Measurements from ENCODE around the gene PHACTR3. TPM values are rescaled to one million over a fixed set of nuclear protein-coding genes. Genes with fewer than 3 reads are reported as not detected.

Gene PHACTR3
- polyA plus RNA-seq, 4 donors, result 2.4 to 13.6 (median 11.2) TPM

- DNase-seq (ENCODE audit: low read depth in 4 of 4, low spot score in 3 of 4), result no peak
Observed at GRCh38 chr20:59586613-59587012, 17.7 kb upstream of the PHACTR3 start.

- DNase-seq (ENCODE audit: low read depth in 4 of 4, low spot score in 3 of 4), result no peak
Observed at GRCh38 chr20:59587570-59587969, 16.8 kb upstream of the PHACTR3 start.

- DNase-seq (ENCODE audit: low read depth in 4 of 4, low spot score in 3 of 4), result no peak
Observed at GRCh38 chr20:59588236-59588855, 16.0 kb upstream of the PHACTR3 start.

- DNase-seq (ENCODE audit: low read depth in 4 of 4, low spot score in 3 of 4), result no peak
Observed at GRCh38 chr20:59589086-59589684, 15.2 kb upstream of the PHACTR3 start.

- no peak for DNase-seq (ENCODE audit: low read depth in 4 of 4, low spot score in 3 of 4)
Observed at GRCh38 chr20:59591061-59591460, 13.3 kb upstream of the PHACTR3 start.

GRCh38 chr20:59596690-59597089 is 7.7 kb upstream of the PHACTR3 start:
- DNase-seq (ENCODE audit: low read depth in 4 of 4, low spot score in 3 of 4), result no peak

GRCh38 chr20:59597240-59597639 is 7.1 kb upstream of the PHACTR3 start:
- DNase-seq (ENCODE audit: low read depth in 4 of 4, low spot score in 3 of 4), result no peak

GRCh38 chr20:59598625-59599310 is 5.6 kb upstream of the PHACTR3 start:
- DNase-seq (ENCODE audit: low read depth in 4 of 4, low spot score in 3 of 4), result no peak

GRCh38 chr20:59599941-59600340 is 4.4 kb upstream of the PHACTR3 start:
- DNase-seq (ENCODE audit: low read depth in 4 of 4, low spot score in 3 of 4), result no peak

- no peak for DNase-seq (ENCODE audit: low read depth in 4 of 4, low spot score in 3 of 4)
Observed at GRCh38 chr20:59600472-59600871, 3.9 kb upstream of the PHACTR3 start.

- no peak for DNase-seq (ENCODE audit: low read depth in 4 of 4, low spot score in 3 of 4)
Observed at GRCh38 chr20:59602546-59603080, 1.7 kb upstream of the PHACTR3 start.

- DNase-seq (ENCODE audit: low read depth in 4 of 4, low spot score in 3 of 4), result no peak
Observed at GRCh38 chr20:59603176-59603575, 1.2 kb upstream of the PHACTR3 start.

- no peak for DNase-seq (ENCODE audit: low read depth in 4 of 4, low spot score in 3 of 4)
Observed at GRCh38 chr20:59604741-59605600, 631 bp downstream of the PHACTR3 start.

- DNase-seq (ENCODE audit: low read depth in 4 of 4, low spot score in 3 of 4), result no peak
Observed at GRCh38 chr20:59605601-59606364, 1.4 kb downstream of the PHACTR3 start.

GRCh38 chr20:59606566-59606965 is 2.2 kb downstream of the PHACTR3 start:
- DNase-seq (ENCODE audit: low read depth in 4 of 4, low spot score in 3 of 4), result no peak

GRCh38 chr20:59608396-59608795 is 4.1 kb downstream of the PHACTR3 start:
- DNase-seq (ENCODE audit: low read depth in 4 of 4, low spot score in 3 of 4), result no peak

- no peak for DNase-seq (ENCODE audit: low read depth in 4 of 4, low spot score in 3 of 4)
Observed at GRCh38 chr20:59608871-59609270, 4.5 kb downstream of the PHACTR3 start.

GRCh38 chr20:59611286-59611685 is 6.9 kb downstream of the PHACTR3 start:
- DNase-seq (ENCODE audit: low read depth in 4 of 4, low spot score in 3 of 4), result no peak

- DNase-seq (ENCODE audit: low read depth in 4 of 4, low spot score in 3 of 4), result no peak
Observed at GRCh38 chr20:59613861-59614260, 9.5 kb downstream of the PHACTR3 start.

- DNase-seq (ENCODE audit: low read depth in 4 of 4, low spot score in 3 of 4), result no peak
Observed at GRCh38 chr20:59614714-59615113, 10.4 kb downstream of the PHACTR3 start.
